HT1080 (cell line): ENCODE results near the gene UNC5B. TPM values are rescaled to one million over a fixed set of nuclear protein-coding genes. Genes with fewer than 3 reads are reported as not detected.

Source experiments
- DNase-seq: peaks from one replicate; pipeline ENCODE4 v3.0.0-alpha.2; 2015; ENCODE audit warnings: low read depth
- total RNA-seq: library from RNA; depleted of rRNA; stranded (reverse); fragments of >200 nt; shearing (Covaris generic); gene quantifications from 2 replicates; pipeline ENCODE4 v1.2.3, GENCODE V29; 2014

The UNC5B gene
- total RNA-seq, 1 experiment from 2014 or later: 2.9 TPM

GRCh38 chr10:71280216-71280615 is 67.8 kb downstream of the UNC5B start:
- no peak for DNase-seq

GRCh38 chr10:71280825-71281224 is 68.5 kb downstream of the UNC5B start:
- no peak for DNase-seq

GRCh38 chr10:71281646-71282322 is 69.4 kb downstream of the UNC5B start:
- no peak for DNase-seq

GRCh38 chr10:71282323-71282680 is 69.9 kb downstream of the UNC5B start:
- no peak for DNase-seq

GRCh38 chr10:71283410-71283809 is 71.0 kb downstream of the UNC5B start:
- no peak for DNase-seq

GRCh38 chr10:71283876-71284275 is 71.5 kb downstream of the UNC5B start:
- no peak for DNase-seq

GRCh38 chr10:71284544-71285179 is 72.3 kb downstream of the UNC5B start:
- DNase-seq: no peak

- peak; percentile 30 for DNase-seq
These were observed 72.8 kb downstream of the UNC5B start for GRCh38 chr10:71285180-71285545.

GRCh38 chr10:71285986-71286385 is 73.6 kb downstream of the UNC5B start:
- DNase-seq: no peak

GRCh38 chr10:71286521-71287294 is 74.3 kb downstream of the UNC5B start:
- no peak for DNase-seq

GRCh38 chr10:71287456-71287855 is 75.1 kb downstream of the UNC5B start:
- DNase-seq: no peak

GRCh38 chr10:71288461-71288860 is 76.1 kb downstream of the UNC5B start:
- DNase-seq: no peak

GRCh38 chr10:71289421-71290130 is 77.2 kb downstream of the UNC5B start:
- DNase-seq: peak; percentile 17

- no peak for DNase-seq
These were observed 78.0 kb downstream of the UNC5B start for GRCh38 chr10:71290331-71290730.

- DNase-seq: no peak
These were observed 78.6 kb downstream of the UNC5B start for GRCh38 chr10:71290806-71291527.

GRCh38 chr10:71291528-71291900 is 79.1 kb downstream of the UNC5B start:
- no peak for DNase-seq

GRCh38 chr10:71292624-71293445 is 80.5 kb downstream of the UNC5B start:
- no peak for DNase-seq

- no peak for DNase-seq
These were observed 81.2 kb downstream of the UNC5B start for GRCh38 chr10:71293446-71294084.

- DNase-seq: no peak
These were observed 81.8 kb downstream of the UNC5B start for GRCh38 chr10:71294091-71294561.

GRCh38 chr10:71294856-71295255 is 82.5 kb downstream of the UNC5B start:
- DNase-seq: no peak
